ENCODE data around the gene GRHL1.

DNA sequence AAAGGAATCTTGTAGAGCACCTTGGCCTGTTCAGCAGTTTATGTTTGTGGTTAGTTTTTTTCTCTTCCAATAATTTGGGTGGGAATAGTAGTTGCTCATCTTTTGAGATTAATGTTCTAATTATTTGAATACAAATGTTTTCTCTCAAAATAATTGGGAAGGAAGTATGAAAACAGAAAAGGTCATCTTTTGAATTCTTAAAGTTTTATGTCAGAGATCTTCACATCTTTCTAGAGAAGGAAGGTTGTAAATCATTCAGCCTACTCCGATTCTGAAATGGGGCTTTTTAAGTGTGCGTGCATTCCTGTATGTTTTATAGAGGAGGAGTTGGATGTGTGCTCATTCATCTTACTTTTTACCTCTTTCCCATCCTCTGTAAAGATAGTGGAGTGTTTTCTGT, 29.0 kb downstream of the GRHL1 start:
- TF ChIP-seq, protein P1, sequence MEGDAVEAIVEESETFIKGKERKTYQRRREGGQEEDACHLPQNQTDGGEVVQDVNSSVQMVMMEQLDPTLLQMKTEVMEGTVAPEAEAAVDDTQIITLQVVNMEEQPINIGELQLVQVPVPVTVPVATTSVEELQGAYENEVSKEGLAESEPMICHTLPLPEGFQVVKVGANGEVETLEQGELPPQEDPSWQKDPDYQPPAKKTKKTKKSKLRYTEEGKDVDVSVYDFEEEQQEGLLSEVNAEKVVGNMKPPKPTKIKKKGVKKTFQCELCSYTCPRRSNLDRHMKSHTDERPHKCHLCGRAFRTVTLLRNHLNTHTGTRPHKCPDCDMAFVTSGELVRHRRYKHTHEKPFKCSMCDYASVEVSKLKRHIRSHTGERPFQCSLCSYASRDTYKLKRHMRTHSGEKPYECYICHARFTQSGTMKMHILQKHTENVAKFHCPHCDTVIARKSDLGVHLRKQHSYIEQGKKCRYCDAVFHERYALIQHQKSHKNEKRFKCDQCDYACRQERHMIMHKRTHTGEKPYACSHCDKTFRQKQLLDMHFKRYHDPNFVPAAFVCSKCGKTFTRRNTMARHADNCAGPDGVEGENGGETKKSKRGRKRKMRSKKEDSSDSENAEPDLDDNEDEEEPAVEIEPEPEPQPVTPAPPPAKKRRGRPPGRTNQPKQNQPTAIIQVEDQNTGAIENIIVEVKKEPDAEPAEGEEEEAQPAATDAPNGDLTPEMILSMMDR (IDR thresholded peaks at IDR 0.05 in 8 of 11, conservative IDR thresholded peaks at IDR 0.05 in 3 of 11) = no peak
- TF ChIP-seq POLR2AphosphoS5 (IDR thresholded peaks at IDR 0.05) = no peak
- no peak for TF ChIP-seq POLR2A (IDR thresholded peaks at IDR 0.05)
